Middle frontal gyrus (tissue), 1 donor: ENCODE measurements around the gene NCOA7.
"Not testable (repeated sequence)": the region's sequence is repeated elsewhere in the genome, so short reads cannot be mapped to it uniquely, and the experiment has no call there.

Source experiments
- DNase-seq: peaks from one replicate; pipeline ENCODE4 v3.0.0-alpha.2; 2015; ENCODE audit warnings: low spot score; ENCODE audit errors: extremely low spot score

NCOA7 gene

GRCh38 chr6:125867483-125867942 lies 76.8 kb downstream of the NCOA7 start:
- DNase-seq, result no peak

- no peak for DNase-seq
Measured at GRCh38 chr6:125868252-125868651, 77.5 kb downstream of the NCOA7 start.

DNA sequence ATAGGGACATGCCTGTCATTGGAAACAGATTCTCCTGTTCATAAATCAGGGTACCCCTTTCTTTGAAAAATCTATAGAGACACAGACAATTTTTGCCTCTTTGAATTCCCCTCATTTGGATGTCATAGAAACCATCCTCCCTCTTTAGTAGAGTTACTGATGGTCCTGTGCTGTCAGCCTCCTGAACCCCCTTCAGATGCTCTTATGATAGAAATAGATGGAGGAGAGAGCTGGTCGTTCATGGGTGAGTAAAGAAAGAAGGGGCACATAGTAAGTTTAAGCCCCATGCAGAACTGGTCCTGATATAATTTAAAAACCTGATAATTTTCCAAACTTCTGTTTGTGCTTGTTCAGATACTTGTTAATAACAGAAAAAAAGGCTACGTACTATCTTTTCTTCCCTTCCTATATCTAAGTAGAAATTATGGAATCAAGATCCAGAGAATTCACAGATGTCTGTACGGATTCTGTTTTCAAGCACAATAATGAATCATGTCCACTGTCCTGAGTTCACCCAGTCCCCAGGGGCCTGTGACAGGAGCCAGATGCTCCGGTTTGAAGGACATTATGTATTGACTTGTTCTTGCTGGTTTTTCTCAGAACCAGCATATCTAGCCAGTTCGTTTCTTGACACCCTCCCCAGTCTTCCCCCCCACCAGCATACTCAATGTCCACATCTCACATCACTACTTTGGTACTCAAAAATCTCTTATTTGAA lies 78.1 kb downstream of the NCOA7 start:
- DNase-seq, result no peak

- no peak for DNase-seq
Measured at GRCh38 chr6:125869427-125869826, 78.7 kb downstream of the NCOA7 start.

- no peak for DNase-seq
Measured at GRCh38 chr6:125871365-125871764, 80.6 kb downstream of the NCOA7 start.

GRCh38 chr6:125872259-125872921 lies 81.6 kb downstream of the NCOA7 start:
- no peak for DNase-seq

DNA sequence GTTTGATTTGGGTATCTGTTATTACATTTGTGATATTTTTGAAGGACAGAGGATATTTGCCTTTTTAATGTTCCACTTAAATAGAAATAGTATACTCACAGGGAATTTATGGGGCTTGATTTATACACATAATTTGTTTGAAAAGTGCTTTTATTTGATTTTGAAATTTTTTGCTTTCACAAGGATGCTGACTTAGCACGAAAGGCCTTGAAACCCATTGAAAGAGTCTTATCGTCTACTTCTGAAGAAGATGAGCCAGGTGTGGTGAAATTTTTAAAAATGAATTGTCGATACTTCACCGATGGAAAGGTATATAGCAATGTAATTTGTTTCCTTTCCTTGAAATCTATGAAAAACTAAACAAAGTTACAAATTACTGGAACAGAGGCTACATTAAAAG lies 91.5 kb downstream of the NCOA7 start:
- no peak for DNase-seq

GRCh38 chr6:125884634-125885371 lies 94.0 kb downstream of the NCOA7 start:
- DNase-seq, result no peak

GRCh38 chr6:125886021-125886420 lies 95.3 kb downstream of the NCOA7 start:
- no peak for DNase-seq

DNA sequence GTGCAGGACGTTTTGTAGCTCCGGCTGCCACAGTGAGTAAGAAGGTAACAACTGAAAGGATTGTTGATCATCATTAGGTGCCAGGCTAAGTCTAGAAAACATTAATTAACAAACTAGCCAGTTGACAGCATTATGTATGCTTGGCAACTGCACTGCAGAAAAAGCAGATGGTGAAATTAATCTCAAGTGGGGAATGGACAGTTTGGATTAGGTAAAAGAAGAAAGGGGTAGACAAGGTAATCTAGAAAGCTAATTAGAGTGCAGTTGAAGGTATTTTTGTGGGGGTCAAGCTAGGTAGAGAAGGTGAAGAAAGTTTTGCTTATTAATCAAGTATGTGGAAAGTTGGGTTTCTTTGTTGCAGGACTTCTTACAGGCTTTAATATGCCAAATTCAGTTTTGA lies 96.2 kb downstream of the NCOA7 start:
- DNase-seq, result no peak

- DNase-seq, result no peak
Measured at GRCh38 chr6:125887372-125887771, 96.6 kb downstream of the NCOA7 start.

DNA sequence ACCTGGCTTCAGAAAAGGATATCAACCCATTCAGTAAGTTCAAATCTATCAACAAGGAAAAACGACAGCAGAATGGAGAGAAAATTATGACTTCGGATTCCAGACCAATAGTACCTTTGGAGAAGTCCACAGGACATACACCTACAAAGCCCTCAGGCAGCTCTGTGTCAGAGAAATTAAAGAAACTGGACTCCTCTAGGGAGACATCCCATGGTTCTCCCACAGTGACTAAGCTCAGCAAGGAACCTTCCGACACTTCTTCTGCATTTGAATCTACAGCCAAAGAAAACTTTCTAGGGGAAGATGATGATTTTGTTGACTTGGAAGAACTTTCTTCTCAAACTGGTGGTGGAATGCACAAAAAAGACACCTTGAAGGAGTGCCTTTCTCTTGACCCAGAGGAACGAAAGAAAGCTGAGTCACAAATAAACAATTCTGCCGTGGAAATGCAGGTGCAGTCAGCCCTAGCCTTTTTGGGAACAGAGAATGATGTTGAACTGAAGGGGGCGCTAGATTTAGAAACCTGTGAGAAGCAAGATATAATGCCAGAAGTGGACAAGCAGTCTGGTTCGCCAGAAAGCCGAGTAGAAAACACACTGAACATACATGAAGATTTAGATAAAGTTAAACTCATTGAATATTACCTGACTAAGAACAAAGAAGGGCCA lies 98.4 kb downstream of the NCOA7 start:
- DNase-seq, result no peak

DNA sequence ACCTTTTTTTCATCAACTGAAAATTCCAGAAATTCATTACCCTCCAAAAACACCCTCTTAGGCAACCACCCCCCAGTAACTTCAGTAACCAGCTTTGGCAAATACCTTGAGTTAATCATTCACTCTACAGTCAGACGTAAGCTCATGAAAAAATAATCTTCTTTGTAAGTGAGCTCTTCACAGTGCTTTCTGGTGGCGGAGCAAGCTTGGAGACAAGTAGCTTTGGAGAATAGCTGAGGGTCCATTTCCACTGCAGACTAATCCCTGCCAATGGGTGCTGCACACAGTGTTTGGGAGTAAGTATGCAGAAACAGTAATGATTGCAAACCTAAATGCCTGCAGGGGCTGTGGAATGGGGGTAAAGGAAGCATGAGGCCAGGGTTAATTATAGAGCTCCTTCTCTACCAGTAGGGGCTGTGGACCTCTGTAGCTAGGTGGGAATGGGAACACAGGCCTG lies 109.0 kb downstream of the NCOA7 start:
- DNase-seq, result no peak

- DNase-seq, result no peak
Measured at GRCh38 chr6:125904871-125905270, 114.1 kb downstream of the NCOA7 start.

GRCh38 chr6:125906158-125906998 lies 115.6 kb downstream of the NCOA7 start:
- DNase-seq, result no peak

DNA sequence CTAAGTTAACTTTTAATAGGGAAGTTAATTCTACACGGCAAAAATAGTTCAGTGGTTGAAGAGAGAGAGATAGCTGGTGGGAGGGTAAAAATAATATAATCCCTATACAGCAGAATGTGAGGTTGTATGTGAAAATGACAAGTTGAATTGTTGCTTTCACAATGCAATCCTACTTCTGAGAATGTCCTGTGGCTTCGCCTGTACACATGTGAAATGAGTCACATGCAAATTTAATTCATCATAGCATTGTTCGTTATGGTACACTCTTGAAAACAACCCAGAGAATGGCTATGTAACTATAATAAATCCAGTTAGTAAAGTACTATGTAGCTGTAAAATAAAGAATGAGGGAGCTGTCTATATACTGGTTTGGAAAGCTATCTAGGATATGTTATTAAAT lies 119.8 kb downstream of the NCOA7 start:
- no peak for DNase-seq

- DNase-seq, result not testable (repeated sequence)
Measured at GRCh38 chr6:125911051-125911451, 120.3 kb downstream of the NCOA7 start.

DNA sequence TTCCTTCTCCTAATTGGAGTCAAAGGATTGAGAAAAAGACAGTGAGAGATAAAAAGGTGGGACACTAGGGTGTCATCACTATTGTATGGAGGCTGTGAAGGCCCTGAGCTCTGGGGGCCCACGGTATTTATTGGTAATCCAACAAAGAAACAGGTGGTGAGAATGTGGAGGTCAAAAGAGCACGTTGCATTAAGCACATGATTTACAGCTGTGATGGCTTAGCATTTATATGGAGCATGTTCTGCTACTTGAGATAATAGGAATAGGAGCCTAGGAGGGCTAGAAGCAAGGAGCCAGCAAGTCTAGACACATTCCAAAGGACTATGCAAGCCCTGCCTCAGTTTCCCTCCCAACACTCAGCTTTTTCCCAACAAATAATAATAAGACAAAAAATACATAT lies 121.7 kb downstream of the NCOA7 start:
- DNase-seq, result not testable (repeated sequence)

DNA sequence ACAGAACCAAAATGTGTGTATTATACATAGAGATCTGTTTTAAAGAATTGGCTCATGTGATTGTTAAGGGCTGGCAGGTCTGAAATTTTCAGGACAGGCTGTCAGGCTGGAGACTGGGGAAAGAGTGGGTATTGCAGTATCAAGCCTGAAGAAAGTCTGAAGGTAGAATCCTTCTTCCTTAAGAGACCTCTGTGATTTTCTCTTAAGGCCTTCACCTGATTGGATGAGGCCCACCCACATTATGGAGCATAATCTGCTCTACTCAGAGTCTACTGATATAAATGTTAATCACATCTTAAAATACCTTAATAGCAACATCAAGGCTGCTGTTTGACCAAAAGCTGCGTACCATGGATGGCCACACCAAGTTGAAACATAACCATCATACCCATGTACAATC lies 122.4 kb downstream of the NCOA7 start:
- DNase-seq, result no peak

DNA sequence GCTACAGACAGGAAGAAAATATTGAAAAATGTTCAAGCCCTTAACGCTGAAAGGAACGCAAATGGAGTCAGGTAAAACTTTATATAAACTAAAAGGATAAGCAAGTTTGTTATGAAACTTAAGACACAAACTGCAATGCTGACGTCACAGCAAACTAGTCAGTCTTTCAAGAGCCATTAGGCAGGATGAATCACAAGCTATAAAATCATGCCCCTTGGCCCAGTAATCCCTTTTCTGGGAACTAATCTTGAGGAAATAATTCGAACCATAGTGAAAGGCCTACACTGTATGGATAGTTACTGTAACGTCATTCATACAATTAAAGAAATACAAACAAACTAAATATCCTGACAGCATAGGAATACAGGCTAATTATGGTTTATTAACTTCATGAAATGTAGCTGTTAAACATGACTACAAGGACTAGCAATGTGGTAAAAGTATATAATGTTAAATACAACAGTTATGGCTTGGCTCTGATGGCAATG lies 123.1 kb downstream of the NCOA7 start:
- no peak for DNase-seq

- DNase-seq, result no peak
Measured at GRCh38 chr6:125918230-125918629, 127.5 kb downstream of the NCOA7 start.
